LHCN-M2 (cell line): ENCODE data around the gene HYI. TPM values are rescaled to one million over a fixed set of nuclear protein-coding genes. Genes with fewer than 3 reads are reported as not detected.
"Not testable (repeated sequence)": the region's sequence is repeated elsewhere in the genome, so short reads cannot be mapped to it uniquely, and the experiment has no call there.

Experiments
- DNase-seq: peaks from one replicate; pipeline ENCODE4 v3.0.0-alpha.2; 2012; ENCODE audit warnings: low read depth
- total RNA-seq: library from RNA; depleted of rRNA; stranded (reverse); fragments of >200 nt; gene quantifications from 2 replicates; pipeline ENCODE4 v1.2.3, GENCODE V29; 2014

Gene HYI
- total RNA-seq, 1 experiment from 2014 or later = 32.9 TPM

DNA sequence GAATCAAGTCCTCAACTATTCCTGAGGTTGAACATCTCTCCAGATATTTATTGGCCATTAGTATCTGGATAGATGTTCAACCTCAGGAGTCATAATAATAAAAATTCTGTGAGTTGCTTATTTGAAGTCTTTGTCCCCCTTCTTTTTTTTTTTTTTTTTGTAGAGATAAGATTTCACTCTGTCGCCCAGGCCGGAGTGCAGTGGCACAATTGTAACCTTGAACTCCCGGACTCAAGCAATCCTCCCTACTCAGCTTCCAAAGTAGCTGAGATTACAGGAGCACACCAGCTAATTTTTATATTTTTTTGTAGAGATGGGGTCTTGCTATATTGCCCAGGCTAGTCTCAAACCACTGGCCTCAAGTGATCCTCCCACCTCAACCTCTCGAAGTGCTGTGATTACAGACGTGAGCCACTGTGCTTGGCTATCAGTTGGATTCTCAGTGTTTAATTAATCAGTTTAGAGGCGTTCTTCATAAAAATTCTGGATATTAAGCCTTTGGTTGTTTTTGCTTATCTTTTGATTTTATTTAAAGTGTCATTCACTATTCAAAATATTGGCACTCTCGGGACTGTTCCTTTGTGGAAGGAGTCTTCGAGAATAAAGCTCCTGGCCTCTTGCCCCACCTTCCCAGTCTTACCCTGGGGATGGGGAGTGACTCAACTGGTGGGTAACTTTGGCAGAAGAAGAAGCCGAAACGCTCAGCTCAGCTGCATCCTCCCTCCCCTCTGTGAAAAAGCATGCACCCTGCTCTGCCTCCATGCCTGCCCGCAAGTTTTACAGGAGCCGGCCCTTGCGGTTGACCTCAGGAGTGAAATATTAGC is 11.2 kb upstream of the HYI start:
- DNase-seq = peak; percentile 55

DNA sequence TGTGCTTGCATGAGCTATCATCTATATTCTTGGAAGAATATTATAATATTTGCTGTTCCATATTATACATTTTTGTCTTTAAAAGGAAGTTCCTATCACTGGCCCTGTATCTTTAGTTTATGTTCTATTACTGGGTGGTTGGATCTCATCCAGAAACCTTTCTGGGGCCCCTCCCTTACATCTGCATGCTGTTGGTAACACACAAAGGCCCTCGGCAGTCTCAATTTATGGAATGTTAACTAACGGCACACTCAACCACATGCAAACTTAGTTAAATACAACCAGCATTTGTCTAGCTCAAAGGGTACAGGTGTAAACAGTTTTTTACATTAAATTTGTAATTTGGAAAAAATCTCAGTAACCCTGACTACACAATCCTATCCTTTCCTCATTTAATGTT is 9.7 kb upstream of the HYI start:
- no peak for DNase-seq

DNA sequence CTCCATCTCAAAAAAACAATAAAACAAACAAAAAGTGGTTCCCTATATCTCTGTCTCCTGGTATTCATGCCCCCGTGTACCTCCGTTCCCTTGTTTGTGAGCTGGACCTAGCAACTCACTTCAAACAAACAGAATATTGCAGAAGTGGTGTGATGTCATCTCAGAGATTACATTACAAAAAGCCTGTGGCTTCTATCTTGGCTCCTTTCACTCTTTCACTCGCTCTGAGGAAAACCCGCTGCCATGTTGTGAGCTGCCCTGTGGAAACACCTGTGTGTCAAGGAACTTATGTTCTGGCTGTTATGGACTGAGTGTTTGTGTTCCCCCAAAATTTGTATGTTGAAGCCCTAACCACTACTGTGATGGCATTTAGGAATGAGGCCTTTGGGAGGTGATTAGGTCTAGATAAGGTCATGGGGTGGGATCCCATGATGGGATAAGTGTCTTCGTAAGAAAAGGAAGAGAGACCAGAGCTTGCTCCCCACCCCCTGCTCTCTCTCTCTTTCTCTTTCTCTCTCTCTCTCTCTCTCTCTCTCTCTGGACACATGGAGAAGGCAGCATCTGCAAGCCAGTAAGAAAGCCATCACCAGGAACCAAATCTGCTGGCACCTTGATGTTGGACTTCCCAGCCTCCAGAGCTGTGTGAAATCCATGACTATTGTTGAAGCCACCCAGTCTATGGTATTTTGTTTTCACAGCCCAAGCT is 7.4 kb upstream of the HYI start:
- no peak for DNase-seq

DNA sequence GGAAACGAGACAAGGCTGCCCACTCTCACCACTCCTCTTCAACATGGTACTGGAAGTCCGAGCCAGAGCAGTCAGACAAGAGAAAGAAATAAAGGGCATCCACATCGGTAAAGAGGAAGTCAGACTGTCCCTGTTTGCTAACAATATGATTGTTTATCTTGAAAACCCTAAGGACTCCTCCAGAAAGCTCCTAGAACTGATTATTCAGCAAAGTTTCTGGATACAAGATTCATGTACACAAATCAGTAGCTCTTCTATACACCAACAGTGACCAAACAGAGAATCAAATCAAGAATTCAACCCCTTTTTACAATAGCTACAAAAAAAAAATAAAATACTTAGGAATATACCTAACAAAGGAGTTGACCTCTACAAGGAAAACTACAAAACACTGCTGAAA is 4.6 kb upstream of the HYI start:
- not testable (repeated sequence) for DNase-seq

DNA sequence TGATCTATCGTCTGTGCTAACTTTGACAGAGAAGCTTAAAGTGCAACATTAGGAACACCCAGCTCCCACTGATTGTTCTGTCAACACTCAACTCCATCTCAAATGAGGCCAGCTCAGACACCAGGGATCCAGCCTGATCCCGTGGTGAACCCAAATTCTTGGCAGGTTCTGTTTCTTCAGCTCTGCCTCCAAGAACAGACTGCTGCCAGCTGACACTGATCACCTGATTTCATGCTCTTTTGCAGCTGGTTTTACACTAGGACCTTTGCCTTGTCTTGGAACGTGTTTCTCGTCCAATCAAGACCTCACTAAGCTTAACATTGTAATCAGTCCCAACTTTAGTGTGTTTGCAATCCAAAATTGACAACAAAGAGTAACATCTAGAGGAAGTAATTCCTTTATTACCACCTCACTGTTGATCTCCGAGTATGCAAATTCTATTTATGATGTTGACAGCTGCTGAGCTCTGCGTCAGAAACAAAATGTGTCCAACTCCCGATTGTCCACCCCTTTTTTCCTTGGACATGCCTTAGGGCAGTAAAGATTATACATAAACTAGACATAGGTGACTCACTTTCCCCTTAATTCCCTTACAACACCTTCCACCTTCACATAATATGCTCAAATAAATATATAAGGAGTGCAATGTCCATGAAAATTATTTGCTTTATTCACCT is 1.6 kb upstream of the HYI start:
- DNase-seq = no peak

DNA sequence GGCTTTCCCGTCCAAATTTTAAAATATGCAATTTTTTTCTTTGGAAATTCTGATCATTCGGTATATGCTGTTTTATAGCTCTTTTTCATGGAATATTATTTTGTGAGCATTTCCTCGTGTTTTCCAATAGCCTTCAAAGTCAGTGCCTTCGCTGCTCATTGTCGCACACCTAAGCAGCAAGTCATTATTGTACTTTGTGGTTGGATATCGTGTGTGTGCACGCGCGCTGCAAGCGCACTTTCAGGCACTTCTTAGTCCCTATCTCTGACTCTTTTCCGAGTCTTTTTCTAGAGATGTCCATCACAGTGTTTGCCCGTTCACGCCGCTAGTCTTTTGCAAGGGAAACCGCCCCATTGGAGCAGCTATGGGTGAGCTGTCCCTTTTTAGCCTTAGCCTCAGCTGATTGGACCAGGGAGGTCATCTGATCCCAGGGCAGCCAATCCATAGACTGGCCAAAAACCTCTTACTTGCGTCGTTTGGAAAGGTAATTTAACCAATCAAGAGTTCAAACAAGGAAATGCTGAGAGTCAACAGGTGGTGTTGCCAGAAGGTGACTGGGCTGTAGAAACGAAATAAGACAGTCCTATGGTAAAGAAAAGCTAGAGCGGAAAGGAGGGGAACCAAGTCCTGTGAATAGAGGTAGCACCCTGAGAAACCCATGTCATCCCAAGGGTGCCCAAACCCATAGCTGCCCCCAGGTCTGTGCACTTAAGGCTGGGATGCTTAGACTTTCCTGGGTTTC is 710 bp upstream of the HYI start:
- DNase-seq = peak; percentile 62

DNA sequence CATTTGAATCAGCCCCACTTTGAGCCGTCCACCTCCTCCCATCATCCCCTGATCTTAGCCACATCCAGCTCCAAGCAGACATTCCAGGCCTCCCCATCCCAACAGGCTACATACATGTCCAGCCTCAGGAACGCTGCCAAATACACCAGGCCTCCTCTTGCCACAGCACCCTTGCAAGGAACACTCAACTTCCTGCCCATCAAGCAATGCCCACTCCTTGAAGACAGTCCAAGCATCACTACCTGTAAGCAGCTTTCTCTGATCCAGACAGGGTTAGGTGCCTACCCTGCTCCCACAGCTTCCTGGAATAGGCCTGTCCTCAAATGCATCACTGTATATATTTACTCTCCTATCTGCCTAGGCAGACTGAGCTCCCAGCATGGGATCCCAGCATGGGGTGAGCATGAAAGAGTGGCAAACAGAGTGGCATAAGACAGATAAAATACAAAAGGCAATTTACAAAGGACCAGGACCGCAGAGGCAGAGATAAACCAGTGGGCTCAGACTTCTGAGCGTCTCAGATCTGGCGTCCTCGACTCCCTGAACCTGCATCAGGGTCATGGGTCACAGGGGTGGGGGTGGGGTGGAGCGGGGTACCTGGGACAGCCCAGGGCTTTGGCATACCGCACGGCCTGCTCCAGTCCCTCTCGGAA is 816 bp downstream of the HYI start:
- peak; percentile 45 for DNase-seq

DNA sequence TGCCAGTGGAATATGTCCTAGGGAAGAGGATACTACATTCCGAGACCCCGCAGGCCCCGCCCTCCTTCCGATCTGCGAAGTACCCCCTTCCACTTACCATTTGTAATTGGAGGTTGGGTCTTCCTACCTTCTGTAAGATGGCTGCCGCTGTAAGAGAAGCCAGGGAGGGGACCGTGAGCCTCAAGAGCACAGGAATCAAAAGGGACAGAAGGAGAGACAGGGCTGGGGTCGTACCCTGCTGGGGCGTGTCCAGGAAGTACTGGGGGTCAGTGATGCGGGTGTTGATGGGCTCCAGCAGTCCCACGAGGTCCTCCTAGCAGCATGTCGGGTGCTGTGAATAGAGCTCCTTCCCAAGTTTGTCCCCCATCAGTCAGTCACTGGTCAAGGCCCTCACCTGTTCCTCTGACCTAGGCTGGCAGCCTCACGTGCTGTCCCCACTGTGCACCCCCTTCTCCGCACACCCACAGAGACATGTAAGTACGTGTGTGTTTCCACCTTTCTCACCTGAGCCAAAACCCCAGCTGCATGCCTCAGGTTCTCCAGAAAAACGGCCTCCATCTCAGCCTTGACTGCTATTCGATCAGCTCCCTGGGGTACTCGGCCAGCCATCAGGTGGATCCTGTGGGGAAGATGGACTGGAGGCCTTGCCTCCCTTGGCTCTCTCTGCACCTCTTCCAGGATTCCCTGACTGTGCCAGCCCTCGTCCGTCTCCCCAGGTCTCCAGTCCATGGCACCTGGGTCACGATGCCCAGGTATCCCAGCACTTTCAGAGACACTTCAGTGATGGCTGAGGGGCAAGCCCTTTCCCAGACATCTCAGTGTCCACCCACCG is 1.8 kb downstream of the HYI start:
- DNase-seq = no peak

DNA sequence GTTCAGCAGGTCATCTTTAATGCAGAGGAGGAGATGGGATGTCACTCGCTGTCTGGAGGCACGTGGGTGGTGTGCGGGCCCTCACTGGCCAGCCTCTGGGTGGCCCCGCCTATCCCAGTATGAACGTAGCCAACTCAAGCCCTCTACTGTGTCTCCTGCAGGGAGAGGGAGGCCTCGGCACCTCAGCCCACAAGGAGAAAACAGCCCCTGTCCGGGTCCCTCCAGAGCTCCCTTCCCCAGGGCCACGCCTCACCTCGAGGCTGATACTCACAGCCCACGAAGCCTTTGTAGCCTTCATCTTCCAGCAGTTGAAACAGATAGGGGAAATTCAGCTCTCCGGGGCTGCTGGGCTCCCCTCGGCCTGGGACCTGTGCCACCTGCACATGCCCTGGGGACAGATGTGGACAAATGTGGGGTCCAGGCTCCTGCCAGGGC is 2.6 kb downstream of the HYI start:
- DNase-seq = no peak

DNA sequence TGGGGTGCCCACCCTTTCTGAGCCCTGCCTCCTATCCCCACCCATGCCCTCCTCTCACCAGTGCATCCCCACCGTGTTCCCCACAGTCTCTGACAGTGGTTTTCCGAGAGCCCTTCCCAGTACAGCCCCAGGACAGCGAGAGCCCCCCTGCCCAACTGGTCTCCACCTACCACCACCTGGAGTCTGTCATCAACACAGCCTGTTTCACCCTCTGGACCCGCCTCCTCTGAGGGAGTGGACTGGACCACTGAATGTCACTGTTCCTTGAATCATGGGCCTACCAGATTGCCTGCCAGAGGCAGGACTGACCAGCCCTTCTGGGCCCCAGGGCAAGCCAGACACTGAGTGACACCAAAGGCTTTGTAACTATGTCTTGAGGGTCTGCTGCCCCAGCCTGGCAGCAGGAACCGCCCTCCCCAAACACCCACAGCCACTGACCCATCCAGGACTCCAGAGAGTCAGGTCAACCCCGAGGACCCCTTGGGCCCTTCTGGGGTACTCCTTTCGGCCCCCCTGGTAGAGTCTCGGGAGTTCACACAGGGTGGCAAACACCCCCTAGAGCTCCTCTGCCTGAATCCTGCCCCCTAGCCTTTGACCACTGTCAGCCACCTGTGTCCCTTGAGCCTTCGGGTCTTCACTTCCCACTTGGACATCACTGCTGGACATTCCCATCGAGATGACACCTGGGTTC is 3.3 kb downstream of the HYI start:
- no peak for DNase-seq

DNA sequence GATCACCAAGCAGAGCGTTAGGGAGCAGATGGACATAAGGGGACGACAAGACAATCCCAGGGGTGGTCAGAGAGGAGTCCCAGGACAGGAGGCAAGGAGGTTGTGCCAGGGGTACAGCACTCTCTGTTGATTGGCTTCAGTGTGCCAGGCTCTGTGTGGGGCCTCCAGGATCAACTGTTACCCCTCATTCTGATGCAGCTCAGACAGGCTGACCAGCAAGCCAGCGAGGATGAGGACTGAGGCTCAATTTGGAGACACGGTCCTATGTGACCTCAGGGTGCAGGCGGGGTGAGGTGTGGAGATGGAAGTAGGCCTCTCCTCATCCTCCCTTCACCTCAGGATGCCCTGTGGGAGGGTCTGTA is 4.0 kb downstream of the HYI start:
- DNase-seq = no peak

DNA sequence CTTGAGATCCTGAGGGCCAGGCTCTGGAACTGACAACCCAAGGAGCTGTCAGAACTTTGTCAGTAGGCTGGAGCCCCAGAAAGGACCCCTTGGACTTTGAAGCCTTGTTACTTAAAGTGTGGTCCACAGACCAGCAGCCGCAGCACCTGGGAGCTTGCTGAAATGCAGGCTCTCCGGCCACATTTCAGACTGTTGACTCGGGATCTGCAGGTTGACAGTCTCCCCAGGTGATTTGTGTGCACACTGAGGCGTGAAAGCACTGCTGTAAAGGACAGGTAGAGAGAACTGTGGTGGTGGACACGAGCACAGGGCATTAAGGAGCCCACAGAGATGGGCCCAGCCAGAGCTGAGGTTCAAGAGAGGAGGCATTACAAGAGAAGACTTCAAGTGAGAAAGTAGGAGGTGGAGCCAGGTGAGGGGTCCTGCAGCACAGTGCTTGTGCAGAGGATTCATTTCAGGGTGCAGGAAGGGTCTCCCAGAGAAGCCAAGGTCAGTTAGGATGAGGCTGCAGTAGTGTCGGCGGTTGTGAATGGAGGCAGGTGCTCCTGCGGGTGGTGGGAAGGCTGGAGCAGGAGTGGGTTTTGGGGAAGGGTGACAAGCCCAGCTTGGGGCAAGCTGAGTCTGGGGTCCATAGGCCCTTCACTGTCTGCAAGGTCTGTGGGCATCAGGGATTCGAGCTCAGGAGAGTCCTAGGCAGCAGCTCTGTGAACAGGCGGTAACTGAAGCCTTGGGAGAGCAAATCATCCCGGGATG is 4.6 kb downstream of the HYI start:
- DNase-seq = no peak

DNA sequence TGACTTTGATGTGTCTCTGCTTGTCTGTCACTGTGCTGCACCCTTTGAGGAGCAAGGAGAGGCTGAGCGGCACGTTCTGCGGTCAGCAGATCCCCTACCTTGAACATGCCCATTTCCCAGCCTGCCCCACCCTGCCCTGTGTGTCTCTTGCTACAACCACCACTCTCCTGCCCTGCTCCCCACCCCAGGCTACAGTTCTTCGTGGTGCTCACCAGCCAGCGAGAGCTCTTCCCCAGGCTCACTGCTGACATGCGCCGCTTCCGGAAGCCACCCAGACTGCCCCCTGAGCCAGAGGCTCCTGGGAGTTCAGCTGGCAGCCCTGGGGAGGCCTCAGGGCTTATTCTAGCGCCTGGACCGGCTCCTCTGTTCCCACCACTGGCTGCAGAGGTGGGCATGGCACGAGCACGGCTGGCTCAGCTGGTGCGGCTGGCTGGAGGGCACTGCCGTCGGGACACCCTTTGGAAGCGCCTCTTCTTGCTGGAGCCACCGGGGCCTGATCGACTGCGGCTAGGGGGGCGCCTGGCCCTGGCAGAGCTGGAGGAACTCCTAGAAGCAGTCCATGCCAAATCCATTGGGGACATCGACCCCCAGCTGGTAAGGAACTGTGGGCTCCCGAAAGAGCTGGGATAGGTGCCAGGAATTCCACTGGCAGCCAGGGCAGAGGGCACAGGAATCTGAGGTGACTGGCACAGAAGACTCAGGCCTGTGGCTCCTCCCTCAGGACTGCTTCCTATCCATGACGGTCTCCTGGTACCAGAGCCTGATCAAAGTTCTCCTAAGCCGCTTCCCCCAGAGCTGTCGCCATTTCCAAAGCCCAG is 5.6 kb downstream of the HYI start:
- DNase-seq = no peak

DNA sequence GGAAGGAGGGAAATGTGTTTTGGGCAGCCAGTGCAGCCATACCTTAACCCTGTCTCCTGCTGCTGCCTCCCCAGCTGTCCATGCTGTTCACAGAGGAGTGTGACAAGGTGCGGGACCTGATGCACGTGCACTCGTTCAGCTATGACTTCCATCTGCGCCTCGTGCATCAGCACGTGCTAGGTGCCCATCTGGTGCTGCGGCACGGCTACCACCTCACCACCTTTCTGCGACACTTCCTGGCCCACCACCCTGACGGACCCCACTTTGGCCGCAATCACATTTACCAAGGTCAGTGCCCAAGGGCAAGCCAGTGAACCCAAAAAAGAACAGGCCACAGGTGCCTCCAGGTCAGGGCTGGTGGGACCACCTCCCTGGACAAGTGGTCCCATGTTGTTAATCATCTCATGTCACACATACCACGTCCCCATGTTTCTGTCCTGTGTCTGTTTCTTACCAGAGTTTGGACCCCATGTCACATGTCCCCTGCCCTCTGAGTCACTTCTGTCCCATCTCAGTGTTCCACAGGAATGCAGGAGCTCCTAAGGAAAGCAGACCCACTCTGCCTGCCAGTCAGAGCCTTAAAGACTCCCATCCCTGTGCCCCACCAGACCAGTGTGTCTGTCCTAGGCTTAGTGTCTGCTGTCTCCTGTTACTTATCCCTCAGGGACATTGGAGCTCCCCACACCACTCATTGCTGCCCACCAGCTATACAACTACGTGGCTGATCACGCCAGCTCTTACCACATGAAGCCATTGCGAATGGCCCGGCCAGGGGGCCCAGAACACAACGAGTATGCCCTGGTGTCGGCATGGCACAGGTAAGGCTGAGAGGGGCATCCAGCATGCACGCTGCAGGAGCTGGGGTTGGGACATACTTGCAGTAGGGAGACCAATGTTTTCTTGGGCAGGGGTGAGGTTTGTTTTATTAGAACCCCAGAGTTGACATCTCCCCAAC is 6.6 kb downstream of the HYI start:
- DNase-seq = no peak

DNA sequence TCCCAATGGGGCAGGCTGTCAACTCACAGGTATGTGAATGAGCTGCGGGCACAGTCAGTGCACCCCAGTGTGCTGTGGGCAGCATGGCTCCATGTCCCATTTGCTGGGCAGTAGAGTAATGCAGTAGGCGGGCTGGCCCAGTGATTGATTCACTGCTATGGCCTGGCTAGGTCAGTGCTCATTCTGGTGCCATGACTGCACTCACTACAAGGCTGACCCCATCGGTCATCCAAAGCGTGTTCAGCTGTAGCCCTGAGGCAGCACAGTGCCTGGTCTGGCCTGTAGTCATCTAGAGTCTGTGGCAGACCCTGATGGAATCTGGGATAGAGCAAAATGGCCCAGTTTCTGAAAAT is 7.4 kb downstream of the HYI start:
- DNase-seq = no peak

DNA sequence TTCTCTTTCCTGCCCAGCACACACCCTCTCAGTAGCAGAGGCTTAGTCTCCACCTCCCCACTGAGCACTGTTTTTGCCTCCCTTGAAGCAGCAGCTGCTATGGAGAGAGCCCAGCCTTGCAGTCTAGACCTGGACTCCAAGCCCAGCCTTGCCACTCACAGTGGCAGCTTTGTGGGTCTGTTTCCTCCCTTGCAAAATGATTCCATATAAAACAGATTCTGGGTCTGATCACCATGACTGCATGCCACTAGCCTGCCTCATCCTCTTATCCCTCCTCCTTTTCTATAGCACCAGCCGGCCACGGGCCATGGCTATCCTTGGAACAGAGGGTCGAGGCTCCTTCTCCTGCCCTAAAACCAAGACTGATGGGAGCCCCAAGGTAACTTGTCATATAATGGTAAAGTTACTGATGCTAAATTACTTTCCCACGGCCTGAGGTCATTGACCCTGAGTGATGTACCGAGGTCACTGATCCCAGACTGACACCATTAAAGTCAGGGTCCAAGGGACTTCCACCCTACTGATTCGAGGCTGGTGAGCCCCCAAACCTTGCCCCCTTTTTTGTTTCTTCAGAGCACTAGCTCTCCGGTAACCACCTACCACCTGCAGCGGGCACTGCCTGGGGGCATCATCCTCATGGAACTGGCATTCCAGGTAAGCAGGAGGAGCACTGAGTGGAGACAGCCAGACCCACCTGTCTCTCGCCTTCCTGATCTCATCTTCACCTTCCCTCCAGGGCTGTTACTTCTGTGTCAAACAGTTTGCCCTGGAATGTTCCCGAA is 7.9 kb downstream of the HYI start:
- DNase-seq = no peak
